Left renal pelvis (tissue), 4 donors: ENCODE data around the gene CDH22. TPM values are rescaled to one million over a fixed set of nuclear protein-coding genes. Genes with fewer than 3 reads are reported as not detected.

Source experiments
- DNase-seq, 4 donors: peaks; one replicate each; pipeline ENCODE4 v3.0.0-alpha.2; 2013; ENCODE audit warnings: low read depth in 4 of 4, low spot score in 3 of 4
- polyA plus RNA-seq, 4 donors: library from polyadenylated mRNA; unstranded; fragments of 120-200 nt; gene quantifications; one replicate each; pipeline ENCODE4 v1.2.1, GENCODE V29; 2013; ENCODE audit not compliant: insufficient read length in 4 of 4

The CDH22 gene
- polyA plus RNA-seq, 4 donors: 0.09 to 0.70 TPM; not detected in 2

DNA sequence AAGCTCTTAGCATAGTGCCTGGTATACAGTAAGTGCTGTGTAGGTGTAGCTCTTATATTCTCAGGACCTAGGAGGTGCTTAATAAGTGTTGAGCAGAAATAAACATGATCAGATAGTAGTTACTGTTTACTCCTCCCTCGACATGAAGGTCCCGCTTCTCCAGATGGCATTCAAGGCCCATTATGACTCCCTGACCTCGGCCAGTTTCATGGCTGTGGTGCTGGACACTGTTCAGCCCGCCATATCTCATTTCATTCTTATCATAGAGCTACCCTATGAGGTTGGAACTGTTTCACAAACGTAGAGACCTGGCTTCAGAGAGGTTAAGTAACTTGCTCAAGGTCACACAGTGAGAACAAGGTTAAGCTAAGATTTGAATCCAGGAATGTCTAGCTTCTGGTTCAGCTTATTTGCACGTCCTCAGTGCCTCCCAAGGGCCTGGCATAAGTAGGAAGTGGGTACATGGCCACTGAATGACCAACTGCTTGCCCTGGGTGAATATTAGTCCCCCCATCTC is 151.2 kb downstream of the CDH22 start:
- DNase-seq: no peak

DNA sequence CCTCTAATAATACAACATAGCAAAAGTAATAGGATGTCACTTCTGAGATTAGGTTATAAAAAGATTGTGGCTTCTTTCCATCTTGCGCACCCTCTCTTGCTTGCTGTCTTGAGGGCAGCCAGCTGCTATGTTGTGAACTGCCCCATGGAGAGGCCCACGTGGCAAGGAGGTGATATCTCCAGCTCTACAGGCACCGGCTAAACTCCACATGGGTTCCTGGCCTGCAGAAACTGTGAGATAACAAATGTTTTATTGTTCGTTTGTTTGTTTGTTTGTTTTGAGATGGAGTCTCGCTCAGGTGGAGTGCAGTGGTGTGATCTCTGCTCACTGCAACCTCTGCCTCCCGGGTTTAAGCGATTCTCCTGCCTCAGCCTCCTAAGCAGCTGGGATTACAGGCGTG is 152.2 kb downstream of the CDH22 start:
- no peak for DNase-seq

DNA sequence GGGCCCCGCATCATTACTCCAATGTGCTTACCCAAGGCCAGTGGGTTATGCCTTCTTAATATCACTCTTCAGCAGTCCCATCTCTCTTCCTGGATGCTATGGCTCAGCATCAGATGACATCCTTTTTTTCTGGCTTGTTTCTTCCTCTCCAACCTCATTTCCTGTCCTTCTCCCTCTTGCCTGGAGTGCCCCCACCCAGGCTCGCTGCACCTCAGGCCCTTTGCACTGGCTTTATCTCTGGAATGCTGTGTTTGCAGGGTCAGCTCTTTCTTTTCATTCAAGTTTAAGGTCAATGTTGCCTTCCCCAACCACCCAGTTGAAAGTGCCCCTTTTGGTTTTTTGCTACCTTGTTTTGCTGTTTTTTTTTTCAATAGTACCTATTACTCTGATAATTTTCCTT is 153.5 kb downstream of the CDH22 start:
- no peak for DNase-seq

DNA sequence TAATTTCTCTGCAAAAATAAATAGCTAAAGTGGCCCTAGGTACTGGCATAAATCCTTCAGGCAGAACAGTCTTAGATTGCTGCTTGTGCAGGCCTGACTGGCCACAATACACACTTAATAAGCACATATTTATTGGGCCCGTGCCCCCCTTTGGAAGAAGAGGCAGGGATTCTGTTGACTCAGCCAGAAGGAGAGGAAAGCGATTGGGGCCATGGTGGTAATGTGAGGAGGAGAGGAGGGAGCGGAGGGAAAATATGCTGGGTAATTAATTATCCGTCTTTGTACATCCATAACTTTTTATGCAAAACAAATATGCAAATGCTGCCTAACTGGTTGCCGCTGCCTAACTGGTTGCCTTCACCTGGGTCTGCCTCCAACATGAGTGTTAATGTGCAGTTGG is 154.0 kb downstream of the CDH22 start:
- DNase-seq: no peak

DNA sequence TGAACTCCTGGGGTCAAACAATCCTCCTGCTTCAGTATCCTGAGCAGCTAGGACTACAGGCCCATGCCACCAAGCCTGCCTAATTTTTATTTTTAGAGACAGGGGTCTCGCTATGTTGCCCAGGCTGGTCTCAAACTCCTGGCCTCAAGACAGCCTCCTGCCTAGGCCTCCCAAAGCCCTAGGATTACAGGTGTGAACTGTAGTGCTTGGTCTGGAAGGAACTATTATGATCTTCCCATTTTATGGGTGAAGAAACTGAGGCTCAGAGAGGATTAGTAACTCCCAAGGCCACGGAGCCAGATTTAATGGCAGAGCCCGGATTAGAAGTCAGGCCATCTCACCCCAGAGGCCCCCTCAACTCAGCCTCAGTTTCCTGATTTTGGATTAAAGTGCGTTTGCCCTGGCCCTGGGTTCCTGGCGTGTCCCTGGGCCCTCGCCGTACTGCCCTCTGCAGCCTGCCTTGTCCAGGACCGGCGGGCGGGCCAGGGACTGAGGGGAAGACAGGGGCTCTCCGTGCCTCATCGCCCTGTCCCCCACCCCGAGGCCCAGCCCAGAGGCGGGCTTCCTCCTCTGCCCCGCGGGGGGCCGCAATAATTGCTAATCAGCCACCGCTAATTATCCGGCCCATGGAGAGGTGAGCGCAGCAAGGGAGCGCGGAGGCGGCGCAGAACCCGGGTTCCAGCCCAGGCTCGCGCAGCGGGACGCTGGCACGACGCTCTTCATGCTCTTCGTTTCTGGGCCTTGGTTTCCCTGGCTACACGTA is 155.3 kb downstream of the CDH22 start:
- no peak for DNase-seq

DNA sequence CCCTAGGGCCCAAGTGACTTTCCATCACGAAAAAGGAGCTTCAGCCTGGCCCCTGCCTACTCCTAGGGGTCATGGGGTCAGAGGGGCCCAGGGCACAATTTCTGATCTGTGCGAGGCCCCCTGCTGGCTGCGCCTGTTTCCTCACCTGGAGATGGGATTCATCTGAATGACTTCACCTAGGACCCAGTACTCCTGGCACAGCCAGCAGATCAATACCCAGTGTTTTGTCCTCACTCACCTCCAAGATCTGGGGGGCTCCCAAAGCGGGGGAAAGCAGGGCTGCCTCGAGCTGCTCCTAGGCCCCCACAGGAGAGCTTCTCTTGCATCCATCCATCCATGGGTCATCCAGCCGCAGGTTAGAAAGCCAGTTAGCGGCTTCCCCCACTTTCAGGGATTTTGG is 156.4 kb downstream of the CDH22 start:
- DNase-seq: no peak

DNA sequence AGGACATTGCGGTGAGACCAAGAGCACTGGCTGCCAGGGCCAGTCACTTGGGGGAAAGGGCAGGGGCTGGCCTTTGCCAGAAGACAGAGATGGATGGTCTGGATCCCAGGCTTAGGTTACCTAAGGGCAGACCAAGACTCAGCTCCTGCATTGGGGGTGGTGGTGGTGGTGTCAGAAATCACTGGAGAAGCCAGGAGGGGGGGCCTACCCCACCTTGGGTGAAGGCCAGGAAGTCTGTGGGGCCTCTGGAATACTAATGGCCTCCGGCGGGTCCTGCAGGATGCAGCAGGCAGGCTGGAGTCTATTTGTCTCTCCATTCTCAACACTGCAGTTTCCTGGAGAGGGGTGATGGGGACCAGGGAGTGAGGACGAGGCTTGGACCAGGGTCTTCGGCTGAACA is 157.4 kb downstream of the CDH22 start:
- DNase-seq: no peak

DNA sequence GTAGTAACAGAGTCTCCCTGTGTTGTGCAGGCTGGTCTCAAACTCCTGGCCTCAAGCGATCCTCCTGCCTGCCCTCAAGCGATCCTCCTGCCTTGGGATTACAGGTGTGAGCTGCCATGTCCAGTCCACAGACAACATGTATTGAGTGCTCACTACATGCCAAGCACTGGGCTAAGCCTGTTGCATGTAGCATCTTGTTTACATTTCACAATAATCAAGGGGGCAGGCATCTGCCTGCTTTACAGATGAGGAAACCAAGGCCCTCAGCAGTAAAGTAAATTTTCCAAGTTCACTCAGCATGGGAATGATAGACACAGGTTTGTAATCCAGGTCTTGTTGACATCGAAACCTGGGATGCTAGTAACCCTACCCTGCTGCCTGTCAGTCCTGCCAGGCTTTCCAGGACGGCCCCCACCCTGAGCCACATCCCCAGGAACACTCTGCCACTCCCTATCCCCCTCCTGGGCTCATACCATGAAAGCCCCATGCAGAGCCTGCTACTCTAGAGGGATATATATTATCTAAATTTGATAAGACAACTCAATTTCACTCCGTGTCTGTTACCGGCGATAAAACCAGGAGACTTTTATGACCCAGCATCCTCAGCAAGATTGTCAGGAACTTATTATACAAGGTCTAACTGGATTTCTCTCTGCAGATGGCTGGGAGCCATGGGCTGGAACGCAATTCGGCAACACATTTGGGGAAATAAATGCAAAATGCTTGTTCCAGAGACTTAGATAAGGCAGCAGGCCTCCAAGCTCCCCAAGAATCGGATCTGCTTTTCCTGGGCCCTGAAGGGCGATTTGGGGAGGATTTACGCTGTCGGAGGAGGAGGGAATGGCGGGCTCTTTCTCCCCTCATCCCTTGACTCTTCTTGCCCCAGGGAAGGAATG is 159.7 kb downstream of the CDH22 start:
- DNase-seq: no peak

DNA sequence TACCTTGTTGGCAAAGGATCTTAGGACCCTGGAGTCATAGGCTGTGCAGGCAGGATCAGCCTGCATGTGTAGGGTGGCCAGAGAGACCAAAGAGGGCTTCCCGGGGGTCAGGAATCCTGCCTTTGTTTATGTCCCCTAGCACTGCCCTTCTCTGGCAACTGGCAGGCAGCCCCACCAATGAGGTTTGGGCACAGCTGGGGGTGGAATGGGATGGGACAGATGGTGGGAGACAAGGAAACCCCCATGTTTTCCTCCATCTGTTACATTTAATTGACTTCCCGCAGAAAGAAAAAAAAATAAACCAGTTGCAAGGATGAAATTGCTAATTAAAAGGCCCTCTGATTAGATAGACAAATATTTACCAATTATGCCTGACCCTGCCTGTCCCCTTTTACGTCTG is 162.6 kb downstream of the CDH22 start:
- no peak for DNase-seq

DNA sequence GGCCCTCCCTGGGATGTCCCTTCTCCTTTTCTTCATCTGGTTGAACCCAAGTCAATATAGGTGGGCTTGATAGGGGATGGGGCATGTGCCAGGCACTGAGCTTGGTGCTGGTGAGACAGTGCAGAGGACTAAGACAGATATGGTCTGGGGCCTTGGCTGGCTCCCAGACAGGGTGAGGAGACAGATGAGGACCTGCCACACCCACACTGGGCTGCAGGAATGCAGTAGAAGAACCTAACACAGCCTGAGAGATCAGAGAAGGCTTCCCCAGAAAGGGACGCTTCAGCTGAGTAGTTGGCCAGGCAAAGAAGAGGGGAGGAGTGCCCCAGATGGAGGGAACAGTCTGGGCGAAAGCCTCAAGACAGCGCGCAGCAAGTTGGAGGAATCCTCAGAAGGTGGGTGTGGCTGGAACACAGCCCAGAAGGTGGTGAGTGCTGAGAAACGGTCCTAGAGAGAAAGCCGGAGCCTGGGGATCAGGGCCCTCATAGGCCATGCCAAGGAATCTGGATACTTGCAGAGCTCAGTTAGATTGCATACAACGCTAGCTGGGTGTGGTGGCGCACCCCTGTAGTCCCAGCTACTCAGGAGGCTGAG is 163.8 kb downstream of the CDH22 start:
- no peak for DNase-seq

DNA sequence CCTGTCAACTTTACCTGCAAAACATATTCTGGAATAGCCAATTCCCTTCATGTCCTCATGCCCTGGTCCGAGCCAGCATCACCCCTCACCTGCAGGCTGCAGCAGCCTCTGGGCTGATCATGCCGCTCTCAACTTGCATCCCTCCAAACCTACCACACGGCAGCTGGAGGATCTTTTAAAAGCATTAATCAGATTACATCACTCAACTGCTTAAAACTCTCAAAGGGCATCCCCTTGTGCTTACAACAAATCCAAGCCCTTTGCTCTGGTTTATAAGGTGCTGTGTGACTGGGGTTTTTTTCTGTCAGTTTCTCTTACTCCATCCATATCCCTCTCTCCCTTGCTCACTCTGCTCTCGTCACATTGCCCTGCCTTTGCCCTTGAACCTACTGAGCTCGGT is 166.2 kb downstream of the CDH22 start:
- no peak for DNase-seq

DNA sequence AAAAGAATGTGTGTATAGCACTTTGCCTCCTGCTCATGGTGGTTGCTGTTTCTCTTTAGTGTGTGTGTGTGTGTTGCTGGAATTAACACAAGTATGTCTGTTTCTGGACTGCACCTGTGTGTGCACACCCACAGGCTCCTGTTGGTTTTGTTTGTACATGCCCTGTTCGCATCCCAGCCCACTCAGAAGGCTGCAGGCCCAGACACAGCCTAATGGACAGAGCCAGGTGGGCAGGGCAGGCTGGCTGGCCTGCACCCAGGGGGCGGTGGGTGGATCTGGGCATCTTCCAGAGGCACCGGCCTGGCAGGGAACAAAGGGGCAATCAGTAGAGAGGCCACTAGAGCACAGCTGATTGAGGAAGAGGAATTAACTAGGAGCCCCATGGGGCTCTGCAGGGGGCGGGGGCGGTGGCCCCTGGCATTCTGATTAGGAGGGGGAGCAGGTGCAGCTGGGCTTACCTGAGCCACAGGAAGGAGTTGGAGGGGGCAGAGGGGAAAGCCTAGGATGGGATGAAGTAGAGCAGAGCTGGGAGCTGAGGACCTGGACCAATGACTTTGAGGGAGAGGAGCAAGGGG is 168.3 kb downstream of the CDH22 start:
- DNase-seq: no peak

DNA sequence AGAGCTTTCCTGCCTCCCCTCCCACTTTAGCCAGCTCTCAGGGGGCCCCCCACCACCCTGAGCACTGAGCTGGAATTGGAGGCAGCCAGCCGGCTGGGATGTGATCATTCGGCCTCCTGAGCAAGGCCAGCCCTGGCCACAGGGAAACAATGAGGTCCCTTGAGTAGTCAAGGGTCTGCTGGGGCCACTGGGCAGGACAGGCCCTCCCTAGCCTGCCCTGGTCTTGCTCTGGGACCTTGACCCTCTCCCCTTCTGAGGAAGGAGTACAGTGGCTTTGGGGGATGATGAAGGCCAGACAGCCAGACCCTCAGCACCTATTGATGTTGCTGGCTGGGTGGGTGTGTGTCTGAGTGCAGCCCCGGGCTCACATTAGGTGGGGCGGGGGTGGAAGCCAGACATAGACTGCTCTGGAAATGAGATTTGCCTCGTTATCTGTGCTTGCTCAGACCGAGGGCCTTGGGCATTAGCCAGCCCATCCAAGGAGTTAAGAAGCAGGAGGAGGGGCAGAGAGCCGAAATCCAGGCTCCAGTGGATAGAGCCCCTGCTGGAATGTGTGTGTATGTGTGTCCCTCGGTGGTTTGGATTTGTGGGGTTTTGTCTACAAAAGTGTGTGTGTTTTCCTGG is 168.9 kb downstream of the CDH22 start:
- DNase-seq: no peak

DNA sequence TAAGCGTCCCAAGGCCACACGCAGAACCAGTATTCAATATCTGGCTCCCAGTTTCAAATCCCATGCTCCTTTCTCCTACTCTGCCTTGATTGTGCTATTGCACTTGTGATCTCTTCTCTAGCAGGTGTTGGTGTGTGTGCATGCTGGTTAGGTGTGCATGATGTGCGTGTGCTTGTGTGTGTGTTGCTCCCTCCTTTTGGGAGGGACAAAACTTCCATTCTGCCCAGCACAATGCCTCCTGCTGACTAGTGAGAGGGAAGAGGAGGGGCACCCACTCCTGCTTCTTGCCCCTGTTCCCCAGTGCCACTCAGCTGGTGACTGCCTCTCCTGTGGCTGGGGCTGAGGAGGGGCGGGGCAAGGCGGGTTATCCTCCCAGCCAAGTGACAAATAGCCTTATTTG is 170.5 kb downstream of the CDH22 start:
- no peak for DNase-seq

DNA sequence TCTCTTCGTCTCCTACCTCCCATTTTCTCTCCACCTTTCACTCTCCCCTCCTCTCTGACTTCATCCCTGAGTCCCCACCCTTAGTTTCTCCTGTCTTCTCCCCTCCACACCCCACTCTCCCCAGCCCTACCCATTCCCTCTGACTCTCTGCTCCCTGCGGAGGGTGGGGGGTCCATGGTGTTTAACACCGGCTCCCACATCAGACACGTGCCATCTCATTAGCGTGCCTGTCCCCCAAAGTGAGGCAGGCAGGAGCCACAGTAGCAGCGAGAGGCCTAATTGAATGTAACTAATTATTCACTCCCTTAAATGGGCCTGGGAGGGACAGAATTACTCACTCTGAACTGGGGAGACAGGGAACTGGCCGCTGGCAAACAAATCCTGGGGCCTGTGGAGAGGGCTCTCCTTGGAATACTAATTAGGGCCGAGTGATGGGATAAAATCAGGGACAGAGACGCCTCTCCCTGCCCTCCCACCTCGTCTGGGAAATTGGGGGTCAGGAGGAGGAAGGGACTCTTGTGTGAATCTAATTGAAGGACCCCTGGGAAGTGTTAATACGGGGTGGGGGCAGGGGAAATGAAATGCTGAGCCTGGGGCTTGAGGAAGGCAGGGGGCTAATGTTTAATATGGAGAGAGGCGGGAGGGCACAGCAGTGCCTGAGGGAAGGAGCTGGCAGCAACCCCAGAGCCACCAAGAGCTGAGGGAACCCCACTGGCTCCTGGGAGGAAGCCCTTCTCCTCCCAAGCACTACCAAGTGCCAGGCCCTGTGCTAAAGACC is 172.3 kb downstream of the CDH22 start:
- DNase-seq: no peak

DNA sequence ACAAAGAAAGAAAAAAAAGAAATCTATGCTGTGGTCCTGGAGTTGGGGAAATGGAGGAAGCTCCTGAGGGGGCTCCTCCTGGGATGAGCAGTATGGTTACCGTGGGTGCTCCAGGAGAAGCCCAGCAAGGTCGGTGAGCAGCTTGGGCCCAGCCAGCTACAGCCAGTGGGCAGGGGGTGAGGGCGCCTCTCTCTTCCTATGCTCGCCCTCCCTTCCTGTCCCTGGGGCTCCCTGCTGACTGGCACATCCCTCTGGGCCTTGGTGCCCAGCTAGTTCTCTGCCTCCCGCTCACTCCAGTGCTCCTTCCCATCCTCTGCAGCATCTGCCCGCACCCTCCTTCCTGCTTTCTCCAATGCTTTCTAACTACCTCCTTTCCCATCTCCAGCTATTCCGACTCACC is 173.6 kb downstream of the CDH22 start:
- DNase-seq: no peak

DNA sequence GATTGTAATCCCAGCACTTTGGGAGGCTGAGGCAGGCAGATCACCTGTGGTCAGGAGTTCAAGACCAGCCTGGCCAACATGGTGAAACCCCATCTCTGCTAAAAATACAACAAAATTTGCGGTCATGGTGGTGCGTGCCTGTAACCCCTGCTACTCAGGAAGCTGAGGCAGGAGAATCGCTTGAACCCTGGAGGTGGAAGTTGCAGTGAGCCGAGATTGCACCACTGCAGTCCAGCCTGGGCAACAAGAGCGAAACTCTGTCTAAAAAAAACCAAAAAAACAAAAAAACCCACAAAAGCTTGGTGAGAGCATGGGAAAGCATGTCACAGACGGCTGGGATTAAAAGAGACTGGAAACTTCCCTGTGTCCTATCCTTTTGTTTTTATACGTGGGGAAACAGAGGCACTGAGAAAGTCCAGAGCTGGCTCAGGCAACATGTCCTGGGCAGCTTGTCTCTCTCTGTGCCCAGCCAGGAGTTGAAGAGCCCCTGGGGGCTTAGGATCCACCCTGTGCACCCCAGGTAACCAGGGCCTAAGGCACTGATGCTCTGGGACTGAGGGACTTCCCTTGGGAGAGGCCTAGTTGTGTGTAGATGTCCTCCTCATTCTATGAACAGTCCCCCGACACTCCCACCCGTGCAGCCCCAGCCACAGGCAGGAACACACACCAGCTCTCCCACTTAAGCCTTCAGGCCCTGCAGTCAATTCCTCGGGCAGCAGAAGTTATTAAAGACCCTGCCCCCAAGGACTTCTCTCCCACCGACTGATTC is 174.2 kb downstream of the CDH22 start:
- DNase-seq: no peak

DNA sequence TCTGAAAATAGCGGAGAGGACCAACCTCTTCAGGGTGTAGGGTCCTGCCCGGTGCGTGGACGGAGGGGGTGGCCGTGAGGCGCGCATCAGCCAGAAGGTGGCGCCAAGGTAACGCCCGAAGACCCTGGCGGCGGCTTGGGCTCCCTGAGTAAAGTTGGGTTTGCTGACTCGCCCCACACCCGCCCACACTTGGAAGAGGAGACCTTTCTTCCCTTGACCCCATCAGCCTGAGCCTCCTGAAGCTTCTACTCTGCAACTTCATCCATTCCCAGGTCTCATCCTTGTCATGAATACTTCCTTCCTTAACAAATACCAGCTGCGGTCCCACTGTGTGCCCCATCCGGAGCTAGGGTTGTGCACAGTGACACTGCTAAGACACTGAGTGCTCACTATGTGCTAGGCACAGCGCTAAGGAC is 175.6 kb downstream of the CDH22 start:
- peak in 2 of 4 donors; percentile 22 to 29 for DNase-seq

DNA sequence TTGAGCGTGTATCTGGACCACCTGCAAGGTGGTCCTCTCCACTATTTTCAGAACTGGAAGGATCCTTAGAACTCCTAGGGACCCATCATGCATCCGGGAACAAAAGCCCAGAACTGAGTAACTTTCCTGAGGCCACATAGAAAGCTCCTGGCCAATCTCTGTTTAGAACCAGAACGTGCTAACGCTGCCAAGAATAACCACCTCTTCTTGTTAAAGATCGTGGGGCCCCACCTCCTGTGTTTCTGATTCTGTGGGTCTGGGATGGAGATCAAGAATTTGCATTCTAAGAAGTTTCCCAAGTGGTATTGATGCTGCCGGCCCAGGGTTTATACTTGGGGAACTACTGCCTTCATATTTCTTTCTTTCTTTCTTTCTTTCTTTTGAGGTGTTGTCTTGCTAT is 176.9 kb downstream of the CDH22 start:
- no peak for DNase-seq
